CD4-positive, alpha-beta T cell treated with Interleukin-4 for 1 hour (primary cell): ENCODE measurements around the gene VANGL1.

Experiments
- DNase-seq, 2 donors: peaks; one replicate each; pipeline ENCODE4 v3.0.0-alpha.2; 2020 to 2022

Gene VANGL1

GRCh38 chr1:115669886-115670285 is 28.1 kb downstream of the VANGL1 start:
- no peak for DNase-seq

- no peak for DNase-seq
These were observed 28.9 kb downstream of the VANGL1 start for GRCh38 chr1:115670476-115671175.

- no peak for DNase-seq
These were observed 29.6 kb downstream of the VANGL1 start for GRCh38 chr1:115671176-115671934.

- no peak for DNase-seq
These were observed 30.6 kb downstream of the VANGL1 start for GRCh38 chr1:115672224-115673009.

- DNase-seq, result no peak
These were observed 34.9 kb downstream of the VANGL1 start for GRCh38 chr1:115676498-115677181.

- no peak for DNase-seq
These were observed 35.4 kb downstream of the VANGL1 start for GRCh38 chr1:115677182-115677555.

GRCh38 chr1:115677565-115677964 is 35.8 kb downstream of the VANGL1 start:
- DNase-seq, result no peak

- no peak for DNase-seq
These were observed 36.4 kb downstream of the VANGL1 start for GRCh38 chr1:115678141-115678540.

- DNase-seq, result no peak
These were observed 37.4 kb downstream of the VANGL1 start for GRCh38 chr1:115679141-115679611.

GRCh38 chr1:115680730-115681111 is 39.0 kb downstream of the VANGL1 start:
- no peak for DNase-seq

- DNase-seq, result no peak
These were observed 41.0 kb downstream of the VANGL1 start for GRCh38 chr1:115682792-115683191.

- no peak for DNase-seq
These were observed 43.4 kb downstream of the VANGL1 start for GRCh38 chr1:115685029-115685705.

GRCh38 chr1:115687744-115688143 is 46.0 kb downstream of the VANGL1 start:
- no peak for DNase-seq

- DNase-seq, result no peak
These were observed 49.2 kb downstream of the VANGL1 start for GRCh38 chr1:115690972-115691371.

GRCh38 chr1:115692224-115692623 is 50.5 kb downstream of the VANGL1 start:
- DNase-seq, result no peak

- DNase-seq, result no peak
These were observed 53.0 kb downstream of the VANGL1 start for GRCh38 chr1:115694805-115695204.

GRCh38 chr1:115697619-115698018 is 55.8 kb downstream of the VANGL1 start:
- DNase-seq, result no peak

- DNase-seq, result no peak
These were observed 59.3 kb downstream of the VANGL1 start for GRCh38 chr1:115701090-115701489.

GRCh38 chr1:115702959-115703358 is 61.2 kb downstream of the VANGL1 start:
- DNase-seq, result no peak

- no peak for DNase-seq
These were observed 63.5 kb downstream of the VANGL1 start for GRCh38 chr1:115705085-115705951.

- DNase-seq, result no peak
These were observed 64.2 kb downstream of the VANGL1 start for GRCh38 chr1:115705963-115706362.
